ENCODE data around the gene SEMA5B.

Gene SEMA5B

DNA sequence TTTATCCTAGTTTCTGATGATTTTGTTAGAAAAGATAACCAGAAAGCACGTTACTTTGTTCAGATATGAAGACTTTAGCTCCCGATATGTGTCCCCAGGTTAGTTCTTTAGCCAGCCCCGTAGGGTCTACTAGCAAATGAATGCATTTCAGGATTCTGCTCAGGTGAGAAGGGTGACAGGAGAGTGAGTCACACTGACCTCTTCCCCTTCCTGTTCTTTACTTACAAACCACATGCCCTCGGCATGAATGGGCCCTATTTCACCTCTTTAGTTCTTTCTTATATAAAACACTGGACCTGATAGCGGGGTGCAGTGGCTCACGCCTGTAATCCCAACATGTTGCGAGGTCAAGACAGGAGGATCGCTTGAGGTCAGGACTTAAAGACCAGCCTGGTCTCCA is 134.3 kb downstream of the SEMA5B start:
- Histone ChIP-seq H3K27ac (ENCODE audit: low read depth, low read length, poor library complexity, severe bottlenecking) (no peak overlapping the region), H3K9me3 (ENCODE audit: low read length) (no peaks in the 10 kb centered on the region), H3F3A (ENCODE audit: insufficient read depth, low read length) (no peaks in the 10 kb centered on the region), H3K9ac (ENCODE audit: low read length) (no peak overlapping the region), H3K9me2 (ENCODE audit: low read depth, low read length) (no peaks in the 10 kb centered on the region), H3K27me3 (ENCODE audit: insufficient read depth, low read length) (no peaks in the 10 kb centered on the region), H2AFZ (ENCODE audit: low read length) (no peak overlapping the region), H3K4me1 (ENCODE audit: insufficient read depth, low read length, severe bottlenecking) (no peaks in the 10 kb centered on the region), H3K79me2 (ENCODE audit: insufficient read depth, low read length) (no peaks in the 10 kb centered on the region), H3K4me3 (ENCODE audit: low read depth, low read length, poor library complexity, severe bottlenecking) (no peak overlapping the region), H4K20me1 (ENCODE audit: insufficient read depth, low read length) (no peaks in the 10 kb centered on the region), H3K36me3 (ENCODE audit: insufficient read depth, low read length) (no peaks in the 10 kb centered on the region), H3K4me2 (ENCODE audit: low read length) (no peak overlapping the region)
- TF ChIP-seq, protein P1, sequence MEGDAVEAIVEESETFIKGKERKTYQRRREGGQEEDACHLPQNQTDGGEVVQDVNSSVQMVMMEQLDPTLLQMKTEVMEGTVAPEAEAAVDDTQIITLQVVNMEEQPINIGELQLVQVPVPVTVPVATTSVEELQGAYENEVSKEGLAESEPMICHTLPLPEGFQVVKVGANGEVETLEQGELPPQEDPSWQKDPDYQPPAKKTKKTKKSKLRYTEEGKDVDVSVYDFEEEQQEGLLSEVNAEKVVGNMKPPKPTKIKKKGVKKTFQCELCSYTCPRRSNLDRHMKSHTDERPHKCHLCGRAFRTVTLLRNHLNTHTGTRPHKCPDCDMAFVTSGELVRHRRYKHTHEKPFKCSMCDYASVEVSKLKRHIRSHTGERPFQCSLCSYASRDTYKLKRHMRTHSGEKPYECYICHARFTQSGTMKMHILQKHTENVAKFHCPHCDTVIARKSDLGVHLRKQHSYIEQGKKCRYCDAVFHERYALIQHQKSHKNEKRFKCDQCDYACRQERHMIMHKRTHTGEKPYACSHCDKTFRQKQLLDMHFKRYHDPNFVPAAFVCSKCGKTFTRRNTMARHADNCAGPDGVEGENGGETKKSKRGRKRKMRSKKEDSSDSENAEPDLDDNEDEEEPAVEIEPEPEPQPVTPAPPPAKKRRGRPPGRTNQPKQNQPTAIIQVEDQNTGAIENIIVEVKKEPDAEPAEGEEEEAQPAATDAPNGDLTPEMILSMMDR (IDR thresholded peaks at IDR 0.05; ENCODE audit: low read length): no peak
- no peak for TF ChIP-seq EZH2 (IDR thresholded peaks at IDR 0.05; ENCODE audit: borderline replicate concordance, low read length)

DNA sequence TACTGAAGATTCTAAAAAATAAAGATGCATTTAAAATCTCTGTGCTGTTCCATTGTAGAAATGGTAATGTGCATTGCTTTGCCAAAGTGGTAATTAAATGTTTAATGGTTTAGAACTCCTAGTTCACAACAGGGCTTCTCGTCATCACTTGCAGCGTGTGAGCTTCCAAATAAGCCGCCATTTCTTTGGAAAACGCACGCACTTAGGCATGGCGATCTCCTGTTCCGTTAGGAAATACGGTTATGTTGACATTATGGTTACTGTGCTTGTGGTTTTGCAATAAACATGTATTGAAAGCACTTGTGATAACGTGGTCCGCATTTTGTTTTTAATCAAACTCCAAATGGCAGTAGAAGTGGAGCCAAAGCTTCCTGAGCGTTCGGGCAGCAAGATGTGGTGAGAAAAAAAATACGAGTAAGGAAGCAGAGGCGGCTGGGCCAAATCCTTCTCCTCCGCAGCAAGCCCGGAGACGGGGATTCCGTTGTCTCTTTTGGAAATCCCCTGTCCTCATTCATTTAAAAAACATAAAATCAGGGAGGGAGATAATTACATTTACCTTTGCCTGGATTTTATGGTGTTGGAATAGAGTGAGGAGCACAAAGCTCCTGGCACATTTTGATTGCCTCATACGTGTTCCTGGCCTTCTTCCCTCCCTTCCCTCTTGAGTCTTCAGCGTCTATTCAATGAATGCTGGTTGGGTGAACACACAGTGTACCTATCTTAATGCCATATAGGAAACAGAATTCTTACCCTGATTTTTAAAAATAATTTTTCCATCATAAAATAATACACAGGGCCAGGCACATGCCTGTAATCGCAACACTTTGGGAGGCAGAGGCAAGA is 135.2 kb downstream of the SEMA5B start:
- Histone ChIP-seq H3K36me3 (ENCODE audit: insufficient read depth, low read length) (no peaks in the 10 kb centered on the region), H3K9me3 (ENCODE audit: low read length) (no peaks in the 10 kb centered on the region)

DNA sequence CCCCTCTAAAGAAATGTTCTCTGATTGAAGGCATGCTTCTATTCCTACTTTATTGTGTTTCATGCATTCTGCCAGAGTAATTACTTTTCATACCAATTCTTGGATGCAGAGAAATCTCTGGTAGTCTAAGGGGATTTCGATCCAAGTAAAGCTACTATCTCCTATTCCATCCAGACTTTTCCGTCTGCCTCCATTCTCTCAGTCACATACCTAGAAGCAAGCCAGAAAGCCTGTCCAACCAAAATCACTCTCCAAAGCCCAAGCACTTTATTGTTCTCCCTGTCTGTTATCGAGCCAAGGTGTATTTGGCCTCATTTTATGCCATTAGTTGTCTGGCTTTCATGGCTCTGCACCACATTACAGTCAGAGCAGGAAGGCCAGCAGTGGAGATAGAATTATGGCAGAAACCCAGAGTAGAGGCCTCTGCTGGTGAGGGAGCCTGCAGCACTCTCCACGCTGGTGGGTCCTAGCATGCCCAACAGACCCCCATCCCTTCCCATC is 136.8 kb downstream of the SEMA5B start:
- Histone ChIP-seq H3K4me3 (ENCODE audit: low read depth, low read length, poor library complexity, severe bottlenecking) (no peak overlapping the region), H4K20me1 (ENCODE audit: insufficient read depth, low read length) (no peaks in the 10 kb centered on the region), H3K4me2 (ENCODE audit: low read length) (no peak overlapping the region), H3K36me3 (ENCODE audit: insufficient read depth, low read length) (no peaks in the 10 kb centered on the region), H2AFZ (ENCODE audit: low read length) (no peak overlapping the region), H3F3A (ENCODE audit: insufficient read depth, low read length) (no peaks in the 10 kb centered on the region), H3K79me2 (ENCODE audit: insufficient read depth, low read length) (no peaks in the 10 kb centered on the region), H3K9me2 (ENCODE audit: low read depth, low read length) (no peaks in the 10 kb centered on the region), H3K27me3 (ENCODE audit: insufficient read depth, low read length) (no peaks in the 10 kb centered on the region), H3K27ac (ENCODE audit: low read depth, low read length, poor library complexity, severe bottlenecking) (no peak overlapping the region), H3K9ac (ENCODE audit: low read length) (no peak overlapping the region), H3K4me1 (ENCODE audit: insufficient read depth, low read length, severe bottlenecking) (no peaks in the 10 kb centered on the region), H3K9me3 (ENCODE audit: low read length) (no peaks in the 10 kb centered on the region)
- TF ChIP-seq, protein P1 (IDR thresholded peaks at IDR 0.05; ENCODE audit: low read length): no peak
- TF ChIP-seq EZH2 (IDR thresholded peaks at IDR 0.05; ENCODE audit: borderline replicate concordance, low read length): no peak

More for the DNA sequence above, 135.2 kb downstream of the SEMA5B start:
- Histone ChIP-seq H3K27me3 (ENCODE audit: insufficient read depth, low read length) (no peaks in the 10 kb centered on the region), H3K4me2 (ENCODE audit: low read length) (no peak overlapping the region), H4K20me1 (ENCODE audit: insufficient read depth, low read length) (no peaks in the 10 kb centered on the region), H3K27ac (ENCODE audit: low read depth, low read length, poor library complexity, severe bottlenecking) (no peak overlapping the region), H3K9me2 (ENCODE audit: low read depth, low read length) (no peaks in the 10 kb centered on the region), H3F3A (ENCODE audit: insufficient read depth, low read length) (no peaks in the 10 kb centered on the region), H3K4me3 (ENCODE audit: low read depth, low read length, poor library complexity, severe bottlenecking) (no peak overlapping the region), H3K79me2 (ENCODE audit: insufficient read depth, low read length) (no peaks in the 10 kb centered on the region), H3K4me1 (ENCODE audit: insufficient read depth, low read length, severe bottlenecking) (no peaks in the 10 kb centered on the region), H2AFZ (ENCODE audit: low read length) (no peak overlapping the region), H3K9ac (ENCODE audit: low read length) (no peak overlapping the region)
- TF ChIP-seq, protein P1 (IDR thresholded peaks at IDR 0.05; ENCODE audit: low read length): no peak
- no peak for TF ChIP-seq EZH2 (IDR thresholded peaks at IDR 0.05; ENCODE audit: borderline replicate concordance, low read length)
